Peyer's patch (tissue), 4 donors: ENCODE results near the gene SMIM3.

Source experiments
- CTCF ChIP-seq, 6 experiments: fragments of 450-650 bp in 4 of 6; fragments of 200-600 bp in 2 of 6; sonication (generic) in 1 of 6; IDR thresholded peaks; one replicate each; pipeline ENCODE4 v1.5.1; 2017 to 2019; ENCODE audit warnings: antibody characterized with exemption in 6 of 6, mild to moderate bottlenecking in 3 of 6, moderate library complexity in 1 of 6
- POLR2A ChIP-seq, 2 donors: fragments of 450-650 bp; IDR thresholded peaks; one replicate each; pipeline ENCODE4 v1.5.1; 2017; ENCODE audit warnings: antibody characterized with exemption in 2 of 2, mild to moderate bottlenecking in 2 of 2, moderate library complexity in 2 of 2

GRCh38 chr5:150740992-150741391, 37.6 kb upstream of the SMIM3 start:
- TF ChIP-seq CTCF (IDR thresholded peaks at IDR 0.05) (no peak), POLR2A (IDR thresholded peaks at IDR 0.05) (no peak)
